Measurements from ENCODE around the gene FANCC. TPM values are rescaled to one million over a fixed set of nuclear protein-coding genes. Genes with fewer than 3 reads are reported as not detected.

Gene FANCC
- total RNA-seq, 2 experiments from 2014 or later = 5.7 to 6.3 TPM

DNA sequence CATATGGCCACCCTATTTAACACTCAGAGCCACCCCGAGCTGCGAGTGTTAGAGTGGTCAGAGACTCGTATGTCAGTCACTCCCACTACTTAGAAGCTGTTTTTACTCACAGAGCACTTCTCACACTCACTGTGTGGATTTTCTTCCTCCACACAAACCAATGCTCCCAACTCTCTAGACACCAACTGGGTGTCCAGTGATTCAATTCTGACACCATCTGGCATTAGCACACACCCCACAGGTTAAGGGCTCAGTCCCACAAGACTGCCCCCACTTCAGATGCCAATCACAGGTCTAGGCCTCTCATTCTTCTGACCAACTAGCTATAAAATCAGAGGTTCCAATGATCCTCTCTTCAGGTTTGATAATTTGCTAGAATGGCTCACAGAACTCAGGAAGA lies 174.8 kb downstream of the FANCC start:
- H3K4me3 ChIP-seq (ENCODE audit: low read length) = no peak overlapping the region
- TF ChIP-seq, protein P1, sequence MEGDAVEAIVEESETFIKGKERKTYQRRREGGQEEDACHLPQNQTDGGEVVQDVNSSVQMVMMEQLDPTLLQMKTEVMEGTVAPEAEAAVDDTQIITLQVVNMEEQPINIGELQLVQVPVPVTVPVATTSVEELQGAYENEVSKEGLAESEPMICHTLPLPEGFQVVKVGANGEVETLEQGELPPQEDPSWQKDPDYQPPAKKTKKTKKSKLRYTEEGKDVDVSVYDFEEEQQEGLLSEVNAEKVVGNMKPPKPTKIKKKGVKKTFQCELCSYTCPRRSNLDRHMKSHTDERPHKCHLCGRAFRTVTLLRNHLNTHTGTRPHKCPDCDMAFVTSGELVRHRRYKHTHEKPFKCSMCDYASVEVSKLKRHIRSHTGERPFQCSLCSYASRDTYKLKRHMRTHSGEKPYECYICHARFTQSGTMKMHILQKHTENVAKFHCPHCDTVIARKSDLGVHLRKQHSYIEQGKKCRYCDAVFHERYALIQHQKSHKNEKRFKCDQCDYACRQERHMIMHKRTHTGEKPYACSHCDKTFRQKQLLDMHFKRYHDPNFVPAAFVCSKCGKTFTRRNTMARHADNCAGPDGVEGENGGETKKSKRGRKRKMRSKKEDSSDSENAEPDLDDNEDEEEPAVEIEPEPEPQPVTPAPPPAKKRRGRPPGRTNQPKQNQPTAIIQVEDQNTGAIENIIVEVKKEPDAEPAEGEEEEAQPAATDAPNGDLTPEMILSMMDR (IDR thresholded peaks at IDR 0.05) = no peak
- H3K27ac Mint-ChIP-seq = no peak overlapping the region
- no peaks in the 10 kb centered on the region for H3K9me3 ChIP-seq (ENCODE audit: control insufficient read depth in 1 of 2, insufficient read depth in 1 of 2, low read length in 2 of 2)
- CTCF ChIA-PET = no interaction called here
- ATAC-seq (ENCODE audit: poor library complexity) (no peak), DNase-seq (no peak)
- no peaks in the 10 kb centered on the region for H3K9me3 Mint-ChIP-seq
- POLR2A ChIA-PET = no interaction called here
- no peaks in the 10 kb centered on the region for H3K36me3 ChIP-seq (ENCODE audit: insufficient read depth, low read length)
- H3K27me3 Mint-ChIP-seq = no peaks in the 10 kb centered on the region
- H3K36me3 Mint-ChIP-seq (ENCODE audit: low read depth) = peaks cover 5% of the 10 kb centered on the region
- H3K4me3 Mint-ChIP-seq = no peak overlapping the region
- no peak overlapping the region for H3K27ac ChIP-seq (ENCODE audit: low read depth in 1 of 2, low read length in 2 of 2)
- H3K27me3 ChIP-seq (ENCODE audit: control insufficient read depth in 1 of 2, insufficient read depth in 2 of 2, low read length in 2 of 2) = no peaks in the 10 kb centered on the region
- no peaks in the 10 kb centered on the region for H3K4me1 Mint-ChIP-seq (ENCODE audit: low read depth)
- intact Hi-C loops (cut with DNase I, micrococcal nuclease) = no loop called here
- no peaks in the 10 kb centered on the region for H3K4me1 ChIP-seq (ENCODE audit: insufficient read depth, low read length)

DNA sequence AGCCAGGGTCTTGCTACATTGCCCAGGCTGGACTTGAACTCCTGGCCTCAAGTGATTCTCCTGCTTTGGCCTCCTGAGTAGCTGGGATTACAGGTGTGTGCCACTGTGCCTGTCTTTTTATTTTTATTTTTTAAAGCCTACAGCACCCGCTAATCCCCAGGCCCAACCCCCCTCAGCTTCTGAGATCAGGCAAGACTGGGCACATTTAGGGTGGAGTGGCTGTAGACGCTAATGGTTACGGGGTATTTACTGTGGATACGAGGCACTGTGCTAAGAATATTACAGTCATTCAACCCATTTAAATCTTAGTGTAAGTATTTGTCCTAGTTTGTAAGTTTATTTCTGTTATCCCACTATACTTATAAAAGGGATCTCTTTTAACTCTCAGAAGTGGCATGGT lies 175.2 kb downstream of the FANCC start:
- Histone ChIP-seq H3K27ac (ENCODE audit: low read depth in 1 of 2, low read length in 2 of 2) (no peak overlapping the region), H3K36me3 (ENCODE audit: insufficient read depth, low read length) (no peaks in the 10 kb centered on the region), H3K4me3 (ENCODE audit: low read length) (no peak overlapping the region), H3K9me3 (ENCODE audit: control insufficient read depth in 1 of 2, insufficient read depth in 1 of 2, low read length in 2 of 2) (no peaks in the 10 kb centered on the region), H3K4me1 (ENCODE audit: insufficient read depth, low read length) (no peaks in the 10 kb centered on the region), H3K27me3 (ENCODE audit: control insufficient read depth in 1 of 2, insufficient read depth in 2 of 2, low read length in 2 of 2) (no peaks in the 10 kb centered on the region)
- CTCF ChIA-PET = no interaction called here
- intact Hi-C loops (cut with DNase I, micrococcal nuclease) = no loop called here
- Mint-ChIP-seq H3K36me3 (ENCODE audit: low read depth) (peaks cover 5% of the 10 kb centered on the region), H3K4me3 (no peak overlapping the region), H3K27ac (no peak overlapping the region), H3K9me3 (no peaks in the 10 kb centered on the region), H3K27me3 (no peaks in the 10 kb centered on the region), H3K4me1 (ENCODE audit: low read depth) (no peaks in the 10 kb centered on the region)
- TF ChIP-seq, protein P1 (IDR thresholded peaks at IDR 0.05) = no peak
- ATAC-seq (ENCODE audit: poor library complexity) (no peak), DNase-seq (no peak)
- POLR2A ChIA-PET = no interaction called here

DNA sequence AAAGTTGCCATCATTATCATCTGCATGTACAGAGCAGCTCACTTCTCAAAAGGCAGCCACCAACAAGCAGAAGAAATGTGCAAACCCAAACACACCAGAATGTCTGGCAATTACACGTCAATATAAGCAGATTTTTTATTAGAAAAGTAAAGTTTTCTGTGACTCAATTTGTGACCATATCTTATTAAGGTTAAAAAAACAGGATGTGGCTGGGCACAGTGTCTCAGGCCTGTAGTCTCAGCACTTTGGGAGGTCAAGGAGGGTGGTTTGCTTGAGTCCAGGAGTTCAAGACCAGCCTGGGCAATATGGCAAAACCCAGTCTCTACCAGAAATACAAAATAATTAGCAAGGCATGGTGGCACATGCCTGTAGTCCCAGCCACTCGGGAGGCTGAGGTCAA lies 176.7 kb downstream of the FANCC start:
- Mint-ChIP-seq H3K36me3 (ENCODE audit: low read depth) (peaks cover 5% of the 10 kb centered on the region), H3K27me3 (no peaks in the 10 kb centered on the region), H3K9me3 (no peaks in the 10 kb centered on the region), H3K27ac (no peak overlapping the region), H3K4me3 (no peak overlapping the region), H3K4me1 (ENCODE audit: low read depth) (no peaks in the 10 kb centered on the region)
- Histone ChIP-seq H3K27me3 (ENCODE audit: control insufficient read depth in 1 of 2, insufficient read depth in 2 of 2, low read length in 2 of 2) (no peaks in the 10 kb centered on the region), H3K9me3 (ENCODE audit: control insufficient read depth in 1 of 2, insufficient read depth in 1 of 2, low read length in 2 of 2) (no peaks in the 10 kb centered on the region), H3K27ac (ENCODE audit: low read depth in 1 of 2, low read length in 2 of 2) (no peak overlapping the region), H3K4me1 (ENCODE audit: insufficient read depth, low read length) (no peaks in the 10 kb centered on the region), H3K36me3 (ENCODE audit: insufficient read depth, low read length) (no peaks in the 10 kb centered on the region), H3K4me3 (ENCODE audit: low read length) (no peak overlapping the region)
- ChIA-PET POLR2A (no interaction called here), CTCF (no interaction called here)
- DNase-seq = no peak
- intact Hi-C loops (cut with DNase I, micrococcal nuclease) = no loop called here
- ATAC-seq (ENCODE audit: poor library complexity) = no peak
- TF ChIP-seq, protein P1 (IDR thresholded peaks at IDR 0.05) = no peak
